22Rv1 (cell line): Measurements from ENCODE around the gene BCL11B.

Experiments used
- CTCF ChIP-seq: fragments of 450-650 bp; IDR thresholded peaks from 2 replicates; pipeline ENCODE4 v1.5.1; 2017; ENCODE audit warnings: mild to moderate bottlenecking
- ZFX ChIP-seq: fragments of 450-650 bp; IDR thresholded peaks from 2 replicates; pipeline ENCODE4 v1.6.1; 2017; ENCODE audit warnings: antibody characterized with exemption, borderline replicate concordance

GRCh38 chr14:99262977-99263448, 9.0 kb downstream of the BCL11B start:
- TF ChIP-seq CTCF (no peak), ZFX (no peak)
